CD4-positive, alpha-beta T cell treated with Interleukin-4 for 4 hours (primary cell): ENCODE results near the gene PTPRB.

ENCODE experiments used
- DNase-seq: peaks from one replicate; pipeline ENCODE4 v3.0.0-alpha.2; 2020

PTPRB gene

DNA sequence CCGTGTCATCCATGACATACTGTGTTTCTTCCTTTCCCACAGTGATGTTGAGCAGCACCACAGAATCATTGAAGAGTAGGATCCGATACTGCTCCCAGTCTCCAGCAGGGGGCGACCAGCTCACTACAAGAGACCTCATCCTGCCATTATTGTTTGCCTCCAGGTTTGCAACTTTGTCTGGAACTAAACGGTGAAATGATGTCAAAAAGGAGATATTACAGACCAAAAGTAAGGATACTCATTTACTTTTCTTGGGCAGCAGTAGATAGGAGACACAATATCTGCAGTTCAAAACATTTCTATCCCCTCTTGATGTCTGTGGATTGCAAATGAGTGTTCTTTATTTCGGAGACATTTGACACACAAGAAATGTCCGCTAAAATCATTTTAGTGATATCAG is 47.2 kb downstream of the PTPRB start:
- peak; percentile 47 for DNase-seq

DNA sequence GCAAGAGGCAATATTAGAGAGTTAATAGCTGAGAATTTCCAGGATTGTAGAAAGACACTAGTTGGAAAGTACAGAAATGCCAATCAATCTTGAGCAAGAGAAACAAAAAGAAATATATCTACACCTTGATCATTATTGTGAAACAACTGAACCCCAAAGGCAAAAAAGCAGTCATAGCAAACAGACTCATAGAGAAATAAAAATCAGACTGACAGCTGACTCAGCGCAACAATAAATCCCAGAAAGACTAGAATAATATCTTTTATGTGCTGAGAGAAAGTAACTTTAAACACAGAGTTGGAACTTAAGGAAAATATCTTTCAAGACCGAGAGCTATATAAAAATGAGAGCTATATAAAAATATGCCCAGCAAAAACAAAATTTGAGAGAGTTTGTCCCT is 52.9 kb downstream of the PTPRB start:
- DNase-seq, result no peak

GRCh38 chr12:70583251-70583650 is 54.0 kb downstream of the PTPRB start:
- no peak for DNase-seq

- no peak for DNase-seq
Observed at GRCh38 chr12:70581208-70581607, 56.0 kb downstream of the PTPRB start.

DNA sequence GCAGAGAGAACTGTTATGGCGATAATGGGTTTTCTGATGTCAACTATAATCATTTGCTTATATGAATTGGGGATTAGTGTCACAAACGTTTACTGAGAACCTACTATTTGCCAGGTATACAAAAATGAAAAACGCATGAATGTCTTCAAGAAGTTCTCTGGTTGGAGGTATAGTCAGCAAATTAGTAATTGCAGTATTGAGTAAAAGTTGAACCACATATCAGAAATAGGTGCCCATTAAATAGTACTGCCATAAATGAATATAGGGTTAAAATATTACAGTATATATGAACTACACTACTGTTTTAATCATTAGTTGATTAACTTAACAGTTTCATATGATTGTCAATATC is 60.0 kb downstream of the PTPRB start:
- DNase-seq, result no peak

- DNase-seq, result peak; percentile 40
Observed at GRCh38 chr12:70576341-70577282, 60.6 kb downstream of the PTPRB start.

GRCh38 chr12:70571705-70572268 is 65.4 kb downstream of the PTPRB start:
- DNase-seq, result no peak

DNA sequence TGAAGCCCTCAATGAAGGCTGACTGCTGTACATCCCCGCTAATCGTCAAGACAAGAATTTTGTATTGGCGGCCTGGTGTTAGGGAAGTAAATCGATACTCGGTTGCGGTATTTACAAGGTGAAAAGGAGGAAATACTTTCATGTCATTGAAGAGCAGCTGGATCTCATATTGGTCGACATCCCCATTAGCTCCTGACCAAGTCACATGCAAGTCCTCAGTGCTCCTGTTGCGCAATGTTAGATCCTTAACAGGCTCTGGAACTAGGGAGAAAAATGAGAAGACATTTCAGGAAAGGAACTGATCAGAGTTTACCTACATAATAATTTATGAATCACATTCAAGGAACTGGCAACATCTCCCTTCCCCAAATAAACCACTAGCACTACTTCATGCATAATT is 66.2 kb downstream of the PTPRB start:
- DNase-seq, result no peak

GRCh38 chr12:70561550-70561949 is 75.7 kb downstream of the PTPRB start:
- no peak for DNase-seq

GRCh38 chr12:70560671-70561070 is 76.6 kb downstream of the PTPRB start:
- DNase-seq, result no peak

GRCh38 chr12:70559390-70559789 is 77.8 kb downstream of the PTPRB start:
- no peak for DNase-seq

- no peak for DNase-seq
Observed at GRCh38 chr12:70557583-70558191, 79.5 kb downstream of the PTPRB start.

DNA sequence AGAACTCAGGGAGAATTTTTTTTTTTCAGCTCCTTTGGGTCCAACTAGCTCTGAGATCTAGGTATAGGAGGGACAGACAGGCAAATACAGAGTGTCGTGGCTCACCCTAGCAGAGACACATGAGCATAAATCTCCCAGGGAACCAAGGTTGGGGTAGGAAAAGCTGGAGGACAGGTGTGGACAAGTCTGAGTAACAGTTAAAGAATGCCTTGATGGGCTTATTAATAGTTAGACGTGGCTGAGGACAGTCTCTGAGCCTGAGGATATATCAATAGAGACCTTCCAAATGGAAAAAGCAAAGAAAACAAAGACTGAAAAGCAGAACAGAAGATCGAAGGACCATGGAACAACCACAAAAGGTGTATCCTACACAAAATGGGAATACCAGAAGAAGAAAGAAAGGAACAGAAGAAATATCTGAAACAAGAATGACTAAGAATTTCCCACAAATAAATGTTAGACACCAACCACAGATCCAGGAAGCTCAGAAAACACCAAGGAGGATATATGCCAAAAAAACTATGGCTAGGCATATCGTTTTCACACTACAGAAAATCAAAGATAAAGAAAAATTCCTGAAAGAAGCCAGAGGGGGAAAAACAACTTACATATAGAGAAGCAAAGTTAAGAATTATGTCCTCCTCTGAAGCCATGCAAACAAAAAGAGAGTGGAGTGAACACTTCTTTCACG is 80.9 kb downstream of the PTPRB start:
- no peak for DNase-seq

DNA sequence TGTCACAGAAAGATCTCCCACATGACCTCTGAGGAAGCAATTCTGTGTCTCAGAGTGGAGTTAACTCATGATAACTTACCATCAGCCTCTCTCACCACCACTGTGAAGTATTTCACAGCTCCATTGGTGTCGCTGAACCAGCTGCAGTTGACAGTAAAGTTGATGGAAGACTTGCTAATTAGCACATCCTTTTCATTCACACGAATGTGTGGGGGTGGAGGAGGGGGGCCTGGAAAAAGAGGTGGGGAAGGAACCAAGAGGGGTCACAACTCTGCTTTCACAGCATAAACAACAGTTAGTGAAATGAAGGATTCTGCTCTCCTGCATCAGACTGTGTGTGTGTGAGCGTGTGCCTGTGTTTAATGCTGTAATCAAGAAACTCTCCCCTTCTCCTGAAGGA is 82.1 kb downstream of the PTPRB start:
- no peak for DNase-seq

GRCh38 chr12:70553391-70553859 is 83.8 kb downstream of the PTPRB start:
- no peak for DNase-seq

GRCh38 chr12:70551731-70552130 is 85.5 kb downstream of the PTPRB start:
- no peak for DNase-seq

DNA sequence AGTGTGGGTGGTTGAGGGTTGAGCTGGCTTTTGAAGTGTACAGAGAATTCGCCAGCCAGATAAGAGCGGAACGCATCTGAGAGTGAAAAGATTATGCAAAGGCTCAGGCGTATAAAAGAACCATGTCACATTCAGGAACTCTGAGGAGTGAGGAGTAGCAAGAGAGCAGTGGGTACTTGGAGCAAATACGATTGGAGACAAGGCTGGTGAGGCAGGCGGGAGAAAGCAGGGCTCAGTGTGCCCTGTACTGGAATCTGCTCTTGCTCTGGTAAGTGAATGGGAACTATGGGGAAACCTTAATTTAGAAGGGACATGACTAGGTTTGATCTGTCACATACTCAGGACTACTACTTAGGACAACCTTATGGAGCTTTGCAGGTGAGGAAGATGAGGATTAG is 87.0 kb downstream of the PTPRB start:
- DNase-seq, result no peak

DNA sequence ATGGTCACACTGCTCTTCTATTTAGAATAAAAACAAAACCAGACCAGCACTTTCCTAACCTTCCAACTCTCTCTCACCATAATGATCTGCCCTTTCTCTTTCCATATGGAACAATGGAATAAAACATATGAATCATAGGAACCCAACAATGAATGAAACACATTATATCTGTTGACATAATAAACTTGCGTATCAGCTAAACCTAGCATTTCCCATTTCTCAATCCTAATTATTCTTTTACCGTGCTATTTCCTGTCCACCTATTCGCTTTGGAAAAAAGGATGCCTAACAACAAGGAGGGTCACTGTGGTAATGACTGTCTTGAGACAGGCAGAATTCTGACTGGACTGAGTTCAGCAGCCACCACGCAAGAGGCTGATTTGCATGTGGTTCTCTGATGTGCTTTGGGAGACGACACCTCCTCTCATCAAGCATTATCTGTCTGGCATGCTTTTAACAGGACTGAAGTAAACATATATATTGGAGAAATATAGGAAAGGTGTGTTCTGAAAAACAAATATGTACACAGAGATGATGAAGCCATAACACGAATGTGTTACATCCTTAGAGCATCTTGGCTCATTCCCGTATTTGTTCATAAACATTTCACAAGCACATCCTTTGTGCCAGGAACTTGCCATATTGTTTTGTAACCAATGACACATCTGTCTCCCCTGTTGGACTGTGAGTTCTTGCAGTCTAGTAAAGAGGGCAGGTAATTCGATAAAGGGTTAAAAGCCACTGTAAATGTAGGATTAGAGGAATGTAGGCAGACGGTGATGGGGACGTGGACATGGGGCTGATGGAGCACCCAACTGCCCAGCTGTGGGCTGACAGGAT is 87.7 kb downstream of the PTPRB start:
- DNase-seq, result no peak

GRCh38 chr12:70543444-70543843 is 93.8 kb downstream of the PTPRB start:
- DNase-seq, result no peak

DNA sequence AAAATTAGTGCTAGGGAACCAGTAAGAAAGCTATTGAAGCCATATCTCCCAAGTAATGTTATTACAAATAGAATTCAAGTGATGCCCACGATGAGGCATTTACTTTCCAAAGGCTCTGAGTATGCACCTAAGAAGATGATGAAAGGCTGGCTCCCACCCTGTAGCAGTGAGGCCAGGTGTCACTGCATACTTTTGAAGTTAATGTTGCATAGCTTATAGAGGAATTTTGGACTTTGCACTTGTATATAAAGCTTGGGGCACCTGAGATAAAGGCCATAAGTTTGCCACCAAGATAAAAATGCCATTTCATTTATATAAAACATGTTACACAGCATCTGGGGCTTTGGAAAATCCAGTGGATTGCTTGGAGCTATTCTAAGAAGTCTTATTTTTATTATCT is 96.2 kb downstream of the PTPRB start:
- DNase-seq, result no peak

GRCh38 chr12:70536650-70537049 is 100.6 kb downstream of the PTPRB start:
- no peak for DNase-seq

DNA sequence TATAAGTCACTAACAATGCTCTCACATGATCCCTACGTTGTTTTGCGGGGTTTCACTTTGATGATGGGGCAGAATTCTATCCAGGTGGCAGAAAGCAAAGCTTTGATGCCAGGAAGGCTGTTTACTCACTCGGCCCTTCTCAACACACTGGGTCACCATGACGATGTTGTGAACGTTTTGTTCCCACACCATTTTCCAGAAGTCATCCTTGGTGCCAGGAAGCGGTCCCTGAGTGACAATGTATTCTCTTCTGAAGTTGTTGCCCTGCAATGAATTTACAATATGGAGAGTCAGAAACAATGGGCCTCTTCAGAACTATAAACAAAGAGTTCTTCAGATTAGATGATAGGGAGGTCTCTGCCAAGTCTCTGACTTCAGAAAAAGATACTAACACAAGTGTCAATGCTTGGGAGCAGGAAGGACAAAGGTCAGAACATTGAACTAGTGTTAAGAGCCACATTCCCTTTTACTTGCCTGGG is 101.3 kb downstream of the PTPRB start:
- DNase-seq, result no peak
